ENCODE results near the gene ATP10A. TPM values are rescaled to one million over a fixed set of nuclear protein-coding genes. Genes with fewer than 3 reads are reported as not detected.

Gene ATP10A
- polyA plus RNA-seq, 1 donor (not counting 4 experiments of a cell fraction or from before 2014, with no cell fraction given): not detected

DNA sequence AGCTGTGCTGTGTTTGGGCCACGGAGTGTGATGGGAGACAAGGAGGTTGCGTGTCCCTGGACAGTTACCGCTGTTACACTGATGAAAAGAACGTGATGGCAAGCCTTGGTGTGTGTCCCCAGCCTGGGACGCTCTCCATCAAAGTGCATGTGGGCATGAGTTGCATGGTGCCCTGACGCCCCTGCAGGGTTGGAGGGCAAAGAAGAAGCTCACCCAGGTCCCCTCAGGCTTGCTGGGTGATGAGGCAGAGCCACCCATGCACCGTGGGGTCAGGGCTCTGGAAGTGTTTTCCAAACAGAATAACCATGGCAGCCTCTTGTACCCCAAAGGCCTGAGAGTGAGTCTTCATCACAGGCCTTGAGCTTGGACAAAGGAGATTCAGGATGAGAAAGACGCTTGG lies 189.2 kb downstream of the ATP10A start:
- H2AFZ ChIP-seq (ENCODE audit: control insufficient read depth, low read length): no peak overlapping the region

DNA sequence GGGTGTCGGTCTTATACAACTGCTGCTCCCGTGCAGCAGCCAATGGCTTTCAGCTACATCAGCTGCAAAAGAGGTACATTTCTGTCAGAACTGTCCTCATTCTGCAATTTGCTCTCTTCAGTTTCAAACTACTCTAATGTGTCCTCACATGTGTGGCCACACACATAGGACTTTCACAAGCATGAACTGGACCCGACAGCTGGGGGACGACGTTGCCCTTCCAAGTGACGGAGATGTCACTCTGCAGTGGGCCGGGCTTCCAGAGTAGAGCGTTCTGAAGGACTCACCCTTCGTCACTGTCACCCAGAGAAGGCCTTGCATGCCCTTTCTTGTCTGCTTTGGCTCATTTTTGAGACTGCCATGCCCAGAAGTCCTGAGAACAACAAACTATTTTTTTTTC lies 189.8 kb downstream of the ATP10A start:
- H3K9ac ChIP-seq (ENCODE audit: control insufficient read depth, extremely low read depth, insufficient read depth, low read length): no peak overlapping the region
- no peaks in the 10 kb centered on the region for H4K20me1 ChIP-seq (ENCODE audit: control insufficient read depth, extremely low read depth, insufficient read depth, low read length)
- H2AFZ ChIP-seq (ENCODE audit: control insufficient read depth, low read length): no peak overlapping the region
- H3K36me3 ChIP-seq (ENCODE audit: control insufficient read depth in 2 of 2, extremely low read depth in 1 of 2, insufficient read depth in 2 of 2, low read length in 2 of 2): no peaks in the 10 kb centered on the region
- H3K4me3 ChIP-seq (ENCODE audit: control insufficient read depth in 2 of 3, extremely low read depth in 1 of 3, insufficient read depth in 2 of 3, low read depth in 1 of 3, low read length in 3 of 3): no peak overlapping the region
- no peak for DNase-seq (ENCODE audit: low read depth, low spot score)
- peaks cover 5% of the 10 kb centered on the region for H3K9me3 ChIP-seq (ENCODE audit: control insufficient read depth, low read depth, low read length)
- no peak overlapping the region for H3K4me2 ChIP-seq (ENCODE audit: control insufficient read depth, extremely low read depth, insufficient read depth, low read depth, low read length)
- dilution Hi-C loops (cut with MboI; ENCODE audit: extremely low pct_ligation_motif_present, low sequenced_read_pairs): no loop called here
- H3K79me2 ChIP-seq (ENCODE audit: control insufficient read depth, insufficient read depth, low read length): no peaks in the 10 kb centered on the region
- no peak for FAIRE-seq
- no peaks in the 10 kb centered on the region for H3K27me3 ChIP-seq (ENCODE audit: control insufficient read depth, extremely low read depth, insufficient read depth, low read length)
- H3K4me1 ChIP-seq (ENCODE audit: control insufficient read depth, extremely low read depth, insufficient read depth, low read length): no peaks in the 10 kb centered on the region
- H3K9me1 ChIP-seq (ENCODE audit: control insufficient read depth, extremely low read depth, insufficient read depth, low read length): no peaks in the 10 kb centered on the region
- TF ChIP-seq, protein P1, sequence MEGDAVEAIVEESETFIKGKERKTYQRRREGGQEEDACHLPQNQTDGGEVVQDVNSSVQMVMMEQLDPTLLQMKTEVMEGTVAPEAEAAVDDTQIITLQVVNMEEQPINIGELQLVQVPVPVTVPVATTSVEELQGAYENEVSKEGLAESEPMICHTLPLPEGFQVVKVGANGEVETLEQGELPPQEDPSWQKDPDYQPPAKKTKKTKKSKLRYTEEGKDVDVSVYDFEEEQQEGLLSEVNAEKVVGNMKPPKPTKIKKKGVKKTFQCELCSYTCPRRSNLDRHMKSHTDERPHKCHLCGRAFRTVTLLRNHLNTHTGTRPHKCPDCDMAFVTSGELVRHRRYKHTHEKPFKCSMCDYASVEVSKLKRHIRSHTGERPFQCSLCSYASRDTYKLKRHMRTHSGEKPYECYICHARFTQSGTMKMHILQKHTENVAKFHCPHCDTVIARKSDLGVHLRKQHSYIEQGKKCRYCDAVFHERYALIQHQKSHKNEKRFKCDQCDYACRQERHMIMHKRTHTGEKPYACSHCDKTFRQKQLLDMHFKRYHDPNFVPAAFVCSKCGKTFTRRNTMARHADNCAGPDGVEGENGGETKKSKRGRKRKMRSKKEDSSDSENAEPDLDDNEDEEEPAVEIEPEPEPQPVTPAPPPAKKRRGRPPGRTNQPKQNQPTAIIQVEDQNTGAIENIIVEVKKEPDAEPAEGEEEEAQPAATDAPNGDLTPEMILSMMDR (optimal IDR thresholded peaks at IDR 0.05 in 1 of 3, IDR thresholded peaks at IDR 0.05 in 1 of 3, conservative IDR thresholded peaks at IDR 0.05 in 1 of 3; ENCODE audit: extremely low read depth in 1 of 3, insufficient read depth in 2 of 3, low read length in 3 of 3): no peak
- H3K27ac ChIP-seq (ENCODE audit: control insufficient read depth, insufficient read depth, low read length): no peak overlapping the region

More for the DNA sequence above, 189.2 kb downstream of the ATP10A start:
- H3K9me1 ChIP-seq (ENCODE audit: control insufficient read depth, extremely low read depth, insufficient read depth, low read length): no peaks in the 10 kb centered on the region
- no peak overlapping the region for H3K4me2 ChIP-seq (ENCODE audit: control insufficient read depth, extremely low read depth, insufficient read depth, low read depth, low read length)
- H3K36me3 ChIP-seq (ENCODE audit: control insufficient read depth in 2 of 2, extremely low read depth in 1 of 2, insufficient read depth in 2 of 2, low read length in 2 of 2): no peaks in the 10 kb centered on the region
- FAIRE-seq (no peak), DNase-seq (ENCODE audit: low read depth, low spot score) (no peak)
- TF ChIP-seq EZH2 (IDR thresholded peaks at IDR 0.05; ENCODE audit: low read length): no peak
- dilution Hi-C loops (cut with MboI; ENCODE audit: extremely low pct_ligation_motif_present, low sequenced_read_pairs): no loop called here
- H3K4me1 ChIP-seq (ENCODE audit: control insufficient read depth, extremely low read depth, insufficient read depth, low read length): no peaks in the 10 kb centered on the region
- no peaks in the 10 kb centered on the region for H4K20me1 ChIP-seq (ENCODE audit: control insufficient read depth, extremely low read depth, insufficient read depth, low read length)
- no peak overlapping the region for H3K9ac ChIP-seq (ENCODE audit: control insufficient read depth, extremely low read depth, insufficient read depth, low read length)
- no peaks in the 10 kb centered on the region for H3K79me2 ChIP-seq (ENCODE audit: control insufficient read depth, insufficient read depth, low read length)
- no peaks in the 10 kb centered on the region for H3K27me3 ChIP-seq (ENCODE audit: control insufficient read depth, extremely low read depth, insufficient read depth, low read length)
- no peak overlapping the region for H3K27ac ChIP-seq (ENCODE audit: control insufficient read depth, insufficient read depth, low read length)
- peaks cover 5% of the 10 kb centered on the region for H3K9me3 ChIP-seq (ENCODE audit: control insufficient read depth, low read depth, low read length)
- H3K4me3 ChIP-seq (ENCODE audit: control insufficient read depth in 2 of 3, extremely low read depth in 1 of 3, insufficient read depth in 2 of 3, low read depth in 1 of 3, low read length in 3 of 3): no peak overlapping the region

DNA sequence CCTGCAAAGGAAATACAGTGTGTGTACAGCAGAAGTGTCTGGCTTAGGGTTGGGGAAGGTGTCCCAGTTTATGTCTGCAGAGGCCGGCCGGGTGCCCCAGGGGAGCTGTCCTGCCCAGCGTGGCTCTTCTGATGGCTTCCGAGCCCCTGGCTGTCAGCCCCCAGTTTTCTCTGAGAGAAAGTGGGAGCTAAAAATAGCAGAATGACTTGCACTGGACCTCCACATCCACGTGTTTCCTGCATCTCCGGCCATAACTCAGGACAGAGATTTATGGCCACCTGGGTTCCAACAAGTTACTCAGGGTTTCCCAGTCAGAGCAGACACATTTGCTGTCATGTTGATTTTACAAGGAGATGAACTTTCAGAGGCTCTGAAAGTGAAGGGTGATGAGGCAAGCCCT lies 192.0 kb downstream of the ATP10A start:
- Histone ChIP-seq H4K20me1 (ENCODE audit: control insufficient read depth, extremely low read depth, insufficient read depth, low read length) (no peaks in the 10 kb centered on the region), H3K4me1 (ENCODE audit: control insufficient read depth, extremely low read depth, insufficient read depth, low read length) (no peaks in the 10 kb centered on the region), H3K27me3 (ENCODE audit: control insufficient read depth, extremely low read depth, insufficient read depth, low read length) (no peaks in the 10 kb centered on the region), H3K9me3 (ENCODE audit: control insufficient read depth, low read depth, low read length) (peaks cover 6% of the 10 kb centered on the region), H3K4me2 (ENCODE audit: control insufficient read depth, extremely low read depth, insufficient read depth, low read depth, low read length) (no peak overlapping the region), H3K9ac (ENCODE audit: control insufficient read depth, extremely low read depth, insufficient read depth, low read length) (no peak overlapping the region), H3K4me3 (ENCODE audit: control insufficient read depth in 2 of 3, extremely low read depth in 1 of 3, insufficient read depth in 2 of 3, low read depth in 1 of 3, low read length in 3 of 3) (no peak overlapping the region), H3K9me1 (ENCODE audit: control insufficient read depth, extremely low read depth, insufficient read depth, low read length) (no peaks in the 10 kb centered on the region), H3K36me3 (ENCODE audit: control insufficient read depth in 2 of 2, extremely low read depth in 1 of 2, insufficient read depth in 2 of 2, low read length in 2 of 2) (no peaks in the 10 kb centered on the region), H3K27ac (ENCODE audit: control insufficient read depth, insufficient read depth, low read length) (no peak overlapping the region), H3K79me2 (ENCODE audit: control insufficient read depth, insufficient read depth, low read length) (no peaks in the 10 kb centered on the region), H2AFZ (ENCODE audit: control insufficient read depth, low read length) (no peak overlapping the region)
- TF ChIP-seq, protein P1 (optimal IDR thresholded peaks at IDR 0.05 in 1 of 3, IDR thresholded peaks at IDR 0.05 in 1 of 3, conservative IDR thresholded peaks at IDR 0.05 in 1 of 3; ENCODE audit: extremely low read depth in 1 of 3, insufficient read depth in 2 of 3, low read length in 3 of 3): no peak
- TF ChIP-seq EZH2 (IDR thresholded peaks at IDR 0.05; ENCODE audit: low read length): no peak
- FAIRE-seq (no peak), DNase-seq (ENCODE audit: low read depth, low spot score) (no peak)
- dilution Hi-C loops (cut with MboI; ENCODE audit: extremely low pct_ligation_motif_present, low sequenced_read_pairs): no loop called here
